Ascending aorta (tissue), 2 donors: ENCODE data around the gene TCF4. TPM values are rescaled to one million over a fixed set of nuclear protein-coding genes. Genes with fewer than 3 reads are reported as not detected.

ENCODE experiments used
- DNase-seq, 2 donors: peaks; one replicate each; pipeline ENCODE4 v3.0.0-alpha.2; 2019; ENCODE audit warnings: low spot score in 2 of 2
- H3K27ac ChIP-seq, 2 donors: fragments of 200-600 bp; sonication (generic); one replicate each; pipeline ENCODE4 v1.5.1; 2016 to 2017; ENCODE audit warnings: mild to moderate bottlenecking in 1 of 2
- H3K27me3 ChIP-seq: fragments of 200-600 bp; sonication (generic); one replicate; pipeline ENCODE4 v1.5.1; 2017
- H3K36me3 ChIP-seq, 2 donors: fragments of 200-600 bp; sonication (generic); one replicate each; pipeline ENCODE4 v1.5.1; 2016
- H3K4me1 ChIP-seq, 2 donors: fragments of 200-600 bp; sonication (generic); one replicate each; pipeline ENCODE4 v1.5.1; 2016 to 2017; ENCODE audit warnings: mild to moderate bottlenecking in 1 of 2
- H3K4me3 ChIP-seq, 2 donors: fragments of 200-600 bp; sonication (generic); one replicate each; pipeline ENCODE4 v1.5.1; 2016 to 2017; ENCODE audit warnings: mild to moderate bottlenecking in 1 of 2
- H3K9me3 ChIP-seq, 2 donors: fragments of 200-600 bp; sonication (generic); one replicate each; pipeline ENCODE4 v1.5.1; 2016
- intact Hi-C: fragments of 100-400 bp; cut with DNase I; formaldehyde crosslinking; loops from one replicate; pipeline ENCODE4 v1.15.1; 2023
- total RNA-seq: library from RNA; depleted of rRNA; stranded (reverse); fragments of >200 nt; gene quantifications from one replicate; pipeline ENCODE4 v1.1.0, GENCODE V29; 2016
- TF ChIP-seq, protein P1 (sequence below), 3 experiments: fragments of 200-600 bp in 2 of 3; fragments of 450-650 bp in 1 of 3; sonication (generic) in 2 of 3; IDR thresholded peaks; one replicate each; pipeline ENCODE4 v1.5.1; 2016 to 2019; ENCODE audit warnings: antibody characterized with exemption in 3 of 3, mild to moderate bottlenecking in 1 of 3, moderate library complexity in 1 of 3

TCF4 gene
- total RNA-seq, 1 donor from 2014 or later: 180 TPM

DNA sequence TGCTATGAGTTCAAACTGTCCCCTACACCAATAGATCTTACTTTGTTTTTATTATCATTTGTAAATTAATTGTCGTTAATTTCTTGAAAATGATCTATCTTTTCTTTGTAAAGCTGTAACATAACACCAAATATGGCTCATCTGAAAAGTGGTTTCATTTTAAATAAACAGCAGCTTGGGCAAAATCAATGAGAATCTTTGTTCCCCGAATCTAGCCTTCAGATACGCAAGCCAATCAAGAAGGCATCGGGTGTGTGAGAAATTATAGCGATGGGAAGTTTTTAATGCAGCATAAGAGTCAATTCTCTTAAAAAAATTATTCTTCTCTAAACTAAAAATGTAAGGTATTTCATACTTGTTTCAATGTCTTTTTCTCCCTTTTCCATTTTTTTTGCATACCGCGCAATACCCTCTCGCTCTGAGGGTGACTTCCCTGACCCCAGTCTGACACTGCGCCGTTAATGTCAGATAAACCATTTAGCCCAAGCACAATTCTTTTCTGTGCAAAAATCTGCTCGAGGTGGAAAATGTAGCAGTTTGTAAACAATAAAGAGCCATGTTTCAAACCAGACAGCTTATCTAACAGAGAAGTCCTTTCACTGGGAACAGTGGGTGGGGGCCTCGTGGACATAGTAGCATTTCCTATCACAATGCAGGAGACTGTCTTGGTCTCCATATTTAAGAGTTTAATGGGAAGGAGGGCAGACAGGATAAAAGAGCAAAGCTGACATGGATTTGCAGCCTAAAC, 129.4 kb downstream of the TCF4 start:
- Histone ChIP-seq H3K27me3 (no peaks in the 10 kb centered on the region), H3K4me1 (no peaks in the 10 kb centered on the region), H3K36me3 (no peaks in the 10 kb centered on the region), H3K9me3 (no peaks in the 10 kb centered on the region), H3K4me3 (no peak overlapping the region), H3K27ac (no peak overlapping the region)
- intact Hi-C loops: no loop called here
- DNase-seq: no peak
- TF ChIP-seq, protein P1, sequence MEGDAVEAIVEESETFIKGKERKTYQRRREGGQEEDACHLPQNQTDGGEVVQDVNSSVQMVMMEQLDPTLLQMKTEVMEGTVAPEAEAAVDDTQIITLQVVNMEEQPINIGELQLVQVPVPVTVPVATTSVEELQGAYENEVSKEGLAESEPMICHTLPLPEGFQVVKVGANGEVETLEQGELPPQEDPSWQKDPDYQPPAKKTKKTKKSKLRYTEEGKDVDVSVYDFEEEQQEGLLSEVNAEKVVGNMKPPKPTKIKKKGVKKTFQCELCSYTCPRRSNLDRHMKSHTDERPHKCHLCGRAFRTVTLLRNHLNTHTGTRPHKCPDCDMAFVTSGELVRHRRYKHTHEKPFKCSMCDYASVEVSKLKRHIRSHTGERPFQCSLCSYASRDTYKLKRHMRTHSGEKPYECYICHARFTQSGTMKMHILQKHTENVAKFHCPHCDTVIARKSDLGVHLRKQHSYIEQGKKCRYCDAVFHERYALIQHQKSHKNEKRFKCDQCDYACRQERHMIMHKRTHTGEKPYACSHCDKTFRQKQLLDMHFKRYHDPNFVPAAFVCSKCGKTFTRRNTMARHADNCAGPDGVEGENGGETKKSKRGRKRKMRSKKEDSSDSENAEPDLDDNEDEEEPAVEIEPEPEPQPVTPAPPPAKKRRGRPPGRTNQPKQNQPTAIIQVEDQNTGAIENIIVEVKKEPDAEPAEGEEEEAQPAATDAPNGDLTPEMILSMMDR (IDR thresholded peaks at IDR 0.05): no peak

GRCh38 chr18:55457028-55457427, 131.0 kb downstream of the TCF4 start:
- no peaks in the 10 kb centered on the region for H3K36me3 ChIP-seq
- peaks cover 0 to 10% of the 10 kb centered on the region in 2 donors for H3K4me1 ChIP-seq
- DNase-seq: no peak
- no peaks in the 10 kb centered on the region for H3K9me3 ChIP-seq
- intact Hi-C loops: no loop called here
- TF ChIP-seq, protein P1 (IDR thresholded peaks at IDR 0.05): no peak
- H3K27me3 ChIP-seq: no peaks in the 10 kb centered on the region
- no peak overlapping the region for H3K4me3 ChIP-seq
- H3K27ac ChIP-seq: no peak overlapping the region

- DNase-seq: no peak
- Histone ChIP-seq H3K4me1 (peaks cover 0 to 10% of the 10 kb centered on the region in 2 donors), H3K27ac (no peak overlapping the region), H3K27me3 (no peaks in the 10 kb centered on the region), H3K9me3 (no peaks in the 10 kb centered on the region), H3K4me3 (no peak overlapping the region), H3K36me3 (no peaks in the 10 kb centered on the region)
- TF ChIP-seq, protein P1 (IDR thresholded peaks at IDR 0.05): no peak
- intact Hi-C loops: no loop called here
Measured at GRCh38 chr18:55455938-55456337, 132.1 kb downstream of the TCF4 start.

DNA sequence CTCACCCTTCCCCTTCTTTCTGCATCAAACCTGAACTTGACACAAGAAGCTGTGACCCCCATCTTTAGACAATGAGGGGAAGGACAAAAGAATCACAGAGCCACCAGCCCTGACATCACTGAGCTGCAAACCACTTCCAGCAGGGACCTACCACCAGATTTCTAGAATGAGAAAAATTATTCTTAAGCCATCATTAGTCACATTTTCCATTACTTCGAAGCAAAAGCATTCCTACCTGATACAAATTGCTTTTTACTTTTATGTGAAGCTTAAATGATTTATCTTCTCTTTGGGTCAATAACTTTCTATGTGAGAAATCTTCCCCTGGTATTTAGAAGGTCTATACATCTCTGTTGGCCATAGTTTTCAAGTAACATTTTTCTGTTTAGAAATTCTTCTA, 134.8 kb downstream of the TCF4 start:
- no peak overlapping the region for H3K4me3 ChIP-seq
- no peaks in the 10 kb centered on the region for H3K9me3 ChIP-seq
- H3K4me1 ChIP-seq: peaks cover 0 to 10% of the 10 kb centered on the region in 2 donors
- H3K27me3 ChIP-seq: no peaks in the 10 kb centered on the region
- H3K27ac ChIP-seq: no peak overlapping the region
- no peaks in the 10 kb centered on the region for H3K36me3 ChIP-seq
- TF ChIP-seq, protein P1 (IDR thresholded peaks at IDR 0.05): no peak
- no peak for DNase-seq
- intact Hi-C loops: no loop called here

DNA sequence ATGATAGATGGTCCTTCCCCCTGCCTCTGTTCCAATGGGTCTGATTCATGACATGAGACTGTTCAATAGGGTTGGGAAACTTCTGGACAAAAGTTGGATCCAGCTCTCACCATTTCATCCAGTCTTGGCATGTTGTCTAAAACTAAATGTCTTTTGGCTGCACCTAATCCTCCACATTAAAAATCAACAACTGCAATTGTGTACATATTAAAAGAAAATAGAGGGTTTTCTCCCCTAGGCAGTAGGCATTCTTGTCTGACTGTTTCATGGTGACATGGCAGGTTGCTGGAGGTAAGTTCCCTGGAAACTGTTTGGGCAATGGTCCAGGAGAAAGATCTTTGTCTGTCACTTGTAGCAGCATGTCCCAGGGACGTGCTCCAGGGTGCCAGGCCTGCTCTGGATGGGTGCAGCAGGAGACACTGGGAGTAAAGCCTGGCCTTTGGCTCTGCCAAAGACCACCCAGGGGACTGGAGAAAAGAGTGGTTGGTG, 135.8 kb downstream of the TCF4 start:
- Histone ChIP-seq H3K4me1 (peaks cover 0 to 10% of the 10 kb centered on the region in 2 donors), H3K27me3 (no peaks in the 10 kb centered on the region), H3K27ac (peak overlapping the region; percentile 35 to 50), H3K4me3 (no peak overlapping the region), H3K9me3 (no peaks in the 10 kb centered on the region), H3K36me3 (no peaks in the 10 kb centered on the region)
- intact Hi-C loops: no loop called here
- no peak for DNase-seq
- TF ChIP-seq, protein P1 (IDR thresholded peaks at IDR 0.05): no peak
